WTC11 (cell line): ENCODE data around the gene FOXQ1.

Experiments
- EMX1 ChIP-seq: fragments of 250-450 bp; sonication (Bioruptor Pico); IDR thresholded peaks from 2 replicates; pipeline ENCODE4 v1.8.0; 2021; ENCODE audit warnings: mild to moderate bottlenecking
- RELA ChIP-seq: sonication (generic); formaldehyde crosslinking; IDR thresholded peaks from 2 replicates; pipeline ENCODE4 v1.8.1; 2022; ENCODE audit warnings: missing genetic modification reagents, mild to moderate bottlenecking, borderline replicate concordance
- ZNF263 ChIP-seq: sonication (generic); formaldehyde crosslinking; IDR thresholded peaks from 2 replicates; pipeline ENCODE4 v1.8.1; 2022; ENCODE audit warnings: low read depth, mild to moderate bottlenecking, moderate library complexity, missing genetic modification reagents
- TF ChIP-seq, protein P1 (sequence below): sonication (generic); formaldehyde crosslinking; IDR thresholded peaks from 2 replicates; pipeline ENCODE4 v1.8.0; 2023; ENCODE audit warnings: missing genetic modification reagents
- TF ChIP-seq, protein P2 (sequence below): sonication (generic); formaldehyde crosslinking; IDR thresholded peaks from 2 replicates; pipeline ENCODE4 v1.8.1; 2023; ENCODE audit warnings: mild to moderate bottlenecking, missing genetic modification reagents, moderate library complexity

DNA sequence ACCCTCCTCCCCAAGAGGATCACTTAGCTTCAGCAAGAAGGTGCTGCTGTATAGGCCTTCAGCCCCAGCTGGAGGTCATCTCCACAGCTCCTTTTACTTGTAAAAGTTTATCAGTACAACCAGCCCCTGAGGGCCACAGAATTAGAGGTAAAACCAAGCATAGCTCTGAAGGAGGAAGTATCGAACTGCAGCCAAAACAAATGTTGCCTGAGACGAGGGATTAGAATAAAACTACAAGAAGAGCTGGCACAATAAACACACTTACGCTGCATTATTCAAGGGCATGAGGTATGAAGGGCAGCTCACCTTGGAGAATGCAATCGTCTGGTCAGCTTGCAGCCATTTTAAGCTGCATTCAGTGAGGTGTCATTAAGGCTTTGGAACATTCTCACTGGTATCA, 21.1 kb upstream of the FOXQ1 start:
- TF ChIP-seq, protein P1, sequence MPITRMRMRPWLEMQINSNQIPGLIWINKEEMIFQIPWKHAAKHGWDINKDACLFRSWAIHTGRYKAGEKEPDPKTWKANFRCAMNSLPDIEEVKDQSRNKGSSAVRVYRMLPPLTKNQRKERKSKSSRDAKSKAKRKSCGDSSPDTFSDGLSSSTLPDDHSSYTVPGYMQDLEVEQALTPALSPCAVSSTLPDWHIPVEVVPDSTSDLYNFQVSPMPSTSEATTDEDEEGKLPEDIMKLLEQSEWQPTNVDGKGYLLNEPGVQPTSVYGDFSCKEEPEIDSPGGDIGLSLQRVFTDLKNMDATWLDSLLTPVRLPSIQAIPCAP (CRISPR knock-in tag): no peak
- no peak for TF ChIP-seq RELA (CRISPR knock-in tag)
- TF ChIP-seq ZNF263 (CRISPR knock-in tag): no peak
- TF ChIP-seq, protein P2, sequence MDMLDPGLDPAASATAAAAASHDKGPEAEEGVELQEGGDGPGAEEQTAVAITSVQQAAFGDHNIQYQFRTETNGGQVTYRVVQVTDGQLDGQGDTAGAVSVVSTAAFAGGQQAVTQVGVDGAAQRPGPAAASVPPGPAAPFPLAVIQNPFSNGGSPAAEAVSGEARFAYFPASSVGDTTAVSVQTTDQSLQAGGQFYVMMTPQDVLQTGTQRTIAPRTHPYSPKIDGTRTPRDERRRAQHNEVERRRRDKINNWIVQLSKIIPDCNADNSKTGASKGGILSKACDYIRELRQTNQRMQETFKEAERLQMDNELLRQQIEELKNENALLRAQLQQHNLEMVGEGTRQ (CRISPR knock-in tag): no peak
- TF ChIP-seq EMX1 (CRISPR knock-in tag): no peak
